GM12873 (cell line): ENCODE results near the gene PAX4.

Experiments used
- CTCF ChIP-seq: IDR thresholded peaks from 2 replicates; pipeline ENCODE4 v1.5.1; 2012; ENCODE audit warnings: low read depth, mild to moderate bottlenecking, moderate library complexity, low read length, control low read depth; ENCODE audit not compliant: insufficient read depth; ENCODE audit errors: missing control alignments

The PAX4 gene

GRCh38 chr7:127654404-127655394 is 36.8 kb upstream of the PAX4 start:
- TF ChIP-seq CTCF: peak; percentile 26

GRCh38 chr7:127653396-127653795 is 35.5 kb upstream of the PAX4 start:
- no peak for TF ChIP-seq CTCF

- no peak for TF ChIP-seq CTCF
Observed at GRCh38 chr7:127652333-127653248, 34.6 kb upstream of the PAX4 start.

GRCh38 chr7:127651556-127652332 is 33.8 kb upstream of the PAX4 start, which contains the start of gene SND1:
SND1 (plus strand) TSS chr7:127652194; CDS start chr7:127652374, 180 bp downstream.
- TF ChIP-seq CTCF: no peak

- no peak for TF ChIP-seq CTCF
Observed at GRCh38 chr7:127650847-127651555, 33.1 kb upstream of the PAX4 start.

- TF ChIP-seq CTCF: no peak
Observed at GRCh38 chr7:127648986-127649385, 31.0 kb upstream of the PAX4 start.
